Lower lobe of right lung (tissue), 2 donors: Measurements from ENCODE around the gene LAMTOR2. TPM values are rescaled to one million over a fixed set of nuclear protein-coding genes. Genes with fewer than 3 reads are reported as not detected.

Experiments used
- ATAC-seq, 2 donors: fragments of 200-7000 bp; cut with Tn5 transposase; one replicate each; pipeline ENCODE4 v1.9.1; 2020 to 2022; ENCODE audit warnings: mild to moderate bottlenecking in 2 of 2, moderate library complexity in 2 of 2
- DNase-seq: peaks from one replicate; pipeline ENCODE4 v3.0.0-alpha.2; 2020
- H3K27ac ChIP-seq: fragments of 200-600 bp; one replicate; pipeline ENCODE4 v1.8.0; 2022
- H3K27me3 ChIP-seq: fragments of 200-600 bp; one replicate; pipeline ENCODE4 v1.8.0; 2022; ENCODE audit warnings: low read depth
- H3K36me3 ChIP-seq: fragments of 200-600 bp; one replicate; pipeline ENCODE4 v1.8.0; 2022; ENCODE audit warnings: mild to moderate bottlenecking
- H3K4me1 ChIP-seq: fragments of 200-600 bp; one replicate; pipeline ENCODE4 v1.8.0; 2022
- H3K4me3 ChIP-seq: fragments of 200-600 bp; one replicate; pipeline ENCODE4 v1.8.0; 2022; ENCODE audit warnings: mild to moderate bottlenecking
- H3K9me3 ChIP-seq: fragments of 200-600 bp; one replicate; pipeline ENCODE4 v1.8.0; 2022
- intact Hi-C: fragments of 100-400 bp; cut with DNase I; formaldehyde crosslinking; loops from one replicate; pipeline ENCODE4 v1.11.0; 2022
- total RNA-seq: library from RNA; stranded (reverse); fragmentation: NEBNext Ultra II Directional; extraction: Animal tissue kit (Norgen Biotek cat#: 25700); gene quantifications from one replicate; pipeline ENCODE4 v1.2.1, GENCODE V29; 2021
- TF ChIP-seq, protein P1 (sequence below): fragments of 200-600 bp; IDR thresholded peaks from one replicate; pipeline ENCODE4 v1.8.0; 2022; ENCODE audit warnings: antibody characterized with exemption, mild to moderate bottlenecking
- donor health status: DM: no; HTN: yes; CAD: no; lungs with severe emphysema.

The LAMTOR2 gene
- total RNA-seq, 1 donor from 2014 or later, result 66.5 TPM

DNA sequence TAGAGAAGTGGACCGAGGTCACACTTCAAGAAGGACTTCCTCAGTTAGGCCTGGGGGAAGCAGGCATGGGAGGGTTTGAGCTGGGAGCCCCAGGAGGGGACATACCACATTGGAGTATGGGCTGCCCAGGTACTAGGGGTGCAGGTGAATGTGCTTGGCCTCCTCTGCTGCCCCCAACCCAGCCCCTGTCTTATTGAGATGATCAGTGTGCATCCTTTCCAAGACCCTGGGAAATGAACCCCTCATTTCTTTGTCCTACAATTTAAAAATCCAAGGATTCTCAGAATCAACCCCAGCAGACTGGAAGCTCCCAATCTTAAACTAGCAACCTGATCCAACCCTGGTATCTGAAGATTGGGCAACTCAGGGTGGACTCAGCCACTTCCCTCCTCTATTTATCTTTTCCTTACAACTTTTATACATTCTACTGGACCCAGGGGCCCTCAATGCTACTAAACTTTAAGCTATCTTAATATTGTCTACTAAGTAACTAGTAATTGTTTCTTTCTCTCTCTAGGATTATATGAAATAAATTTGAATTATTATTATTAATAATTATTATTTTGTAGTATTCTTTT lies 18.6 kb downstream of the LAMTOR2 start:
- intact Hi-C loops, result no loop called here

GRCh38 chr1:156073740-156074139 lies 19.2 kb downstream of the LAMTOR2 start:
- H3K27me3 ChIP-seq, result no peaks in the 10 kb centered on the region
- intact Hi-C loops, result no loop called here
- TF ChIP-seq, protein P1, sequence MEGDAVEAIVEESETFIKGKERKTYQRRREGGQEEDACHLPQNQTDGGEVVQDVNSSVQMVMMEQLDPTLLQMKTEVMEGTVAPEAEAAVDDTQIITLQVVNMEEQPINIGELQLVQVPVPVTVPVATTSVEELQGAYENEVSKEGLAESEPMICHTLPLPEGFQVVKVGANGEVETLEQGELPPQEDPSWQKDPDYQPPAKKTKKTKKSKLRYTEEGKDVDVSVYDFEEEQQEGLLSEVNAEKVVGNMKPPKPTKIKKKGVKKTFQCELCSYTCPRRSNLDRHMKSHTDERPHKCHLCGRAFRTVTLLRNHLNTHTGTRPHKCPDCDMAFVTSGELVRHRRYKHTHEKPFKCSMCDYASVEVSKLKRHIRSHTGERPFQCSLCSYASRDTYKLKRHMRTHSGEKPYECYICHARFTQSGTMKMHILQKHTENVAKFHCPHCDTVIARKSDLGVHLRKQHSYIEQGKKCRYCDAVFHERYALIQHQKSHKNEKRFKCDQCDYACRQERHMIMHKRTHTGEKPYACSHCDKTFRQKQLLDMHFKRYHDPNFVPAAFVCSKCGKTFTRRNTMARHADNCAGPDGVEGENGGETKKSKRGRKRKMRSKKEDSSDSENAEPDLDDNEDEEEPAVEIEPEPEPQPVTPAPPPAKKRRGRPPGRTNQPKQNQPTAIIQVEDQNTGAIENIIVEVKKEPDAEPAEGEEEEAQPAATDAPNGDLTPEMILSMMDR, result no peak
- no peaks in the 10 kb centered on the region for H3K9me3 ChIP-seq
- DNase-seq (no peak), ATAC-seq (no peak)
- H3K27ac ChIP-seq, result no peak overlapping the region
- no peak overlapping the region for H3K4me3 ChIP-seq
- H3K4me1 ChIP-seq, result peaks cover 19% of the 10 kb centered on the region
- H3K36me3 ChIP-seq, result peaks cover 8% of the 10 kb centered on the region

More for the DNA sequence above, 18.6 kb downstream of the LAMTOR2 start:
- H3K4me1 ChIP-seq, result peaks cover 19% of the 10 kb centered on the region
- H3K9me3 ChIP-seq, result no peaks in the 10 kb centered on the region
- H3K36me3 ChIP-seq, result peaks cover 8% of the 10 kb centered on the region
- no peak overlapping the region for H3K27ac ChIP-seq
- DNase-seq (no peak), ATAC-seq (no peak)
- H3K27me3 ChIP-seq, result no peaks in the 10 kb centered on the region
- H3K4me3 ChIP-seq, result no peak overlapping the region
- TF ChIP-seq, protein P1, result no peak

DNA sequence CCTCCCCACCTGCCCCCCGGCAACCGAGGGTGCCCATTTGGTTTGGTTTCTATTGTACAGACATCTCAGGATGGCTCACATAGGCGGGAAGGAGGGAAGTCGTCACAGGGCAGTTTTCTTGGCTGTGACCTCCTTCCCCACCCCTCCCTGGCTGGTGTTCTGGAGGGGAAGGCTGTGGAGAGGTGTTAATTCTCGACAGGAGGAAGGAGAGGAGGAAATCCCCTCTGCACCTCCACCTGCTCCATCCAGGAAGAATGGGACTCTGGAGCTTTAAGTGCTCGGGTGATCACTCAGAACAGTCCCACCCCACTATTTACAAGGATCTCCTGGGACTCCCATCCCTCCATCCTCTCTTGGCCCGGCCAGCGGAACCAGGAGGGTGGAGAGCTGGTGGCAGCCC lies 20.1 kb downstream of the LAMTOR2 start:
- no peak for ATAC-seq
- intact Hi-C loops, result no loop called here
- no peaks in the 10 kb centered on the region for H3K27me3 ChIP-seq
- TF ChIP-seq, protein P1, result no peak
- peaks cover 19% of the 10 kb centered on the region for H3K4me1 ChIP-seq
- H3K4me3 ChIP-seq, result no peak overlapping the region
- H3K36me3 ChIP-seq, result peaks cover 5% of the 10 kb centered on the region
- DNase-seq, result no peak
- H3K9me3 ChIP-seq, result no peaks in the 10 kb centered on the region
- H3K27ac ChIP-seq, result no peak overlapping the region

DNA sequence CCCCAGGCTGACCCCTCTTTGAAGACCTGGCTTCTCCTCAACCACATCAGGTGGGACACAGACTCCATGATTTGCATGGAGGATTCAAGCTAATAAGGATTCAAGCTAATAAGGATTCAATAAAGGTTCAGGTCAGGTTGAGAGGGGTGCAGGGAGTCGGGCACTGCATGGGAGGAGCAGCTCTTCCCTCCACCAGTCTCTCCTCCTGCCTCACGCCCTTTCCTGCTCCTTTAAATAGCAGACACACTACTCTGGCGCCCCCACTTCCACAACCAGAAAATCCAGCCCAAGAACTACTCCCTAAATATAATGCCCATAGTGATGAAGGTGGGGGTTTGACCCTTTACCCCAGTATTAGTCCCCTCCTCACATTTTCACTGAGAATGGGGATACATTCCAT lies 20.6 kb downstream of the LAMTOR2 start:
- Histone ChIP-seq H3K27me3 (no peaks in the 10 kb centered on the region), H3K27ac (no peak overlapping the region), H3K9me3 (no peaks in the 10 kb centered on the region), H3K4me1 (peaks cover 19% of the 10 kb centered on the region), H3K4me3 (no peak overlapping the region), H3K36me3 (no peaks in the 10 kb centered on the region)
- DNase-seq (no peak), ATAC-seq (no peak)
- intact Hi-C loops, result no loop called here
- TF ChIP-seq, protein P1, result no peak

DNA sequence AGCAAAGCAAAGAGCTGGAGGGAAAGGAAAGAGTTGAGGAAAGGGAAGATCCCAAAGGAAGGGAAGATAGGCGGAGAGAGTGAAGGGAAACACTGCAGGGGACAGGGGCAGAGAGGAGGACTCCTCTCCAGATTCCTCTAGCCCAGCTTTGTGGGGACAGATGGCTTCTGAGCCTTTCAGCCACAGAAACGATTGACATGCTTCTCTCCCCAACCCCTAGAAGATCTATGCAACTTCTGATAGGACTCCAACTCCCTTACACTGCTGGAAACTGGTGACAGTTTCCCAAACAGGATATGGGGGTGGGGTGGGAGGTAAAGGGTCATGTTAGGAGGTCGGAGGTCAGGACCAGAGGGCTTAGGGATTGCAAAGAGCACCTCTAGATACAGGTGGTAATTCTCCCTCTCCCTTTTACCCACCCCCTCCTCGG lies 21.2 kb downstream of the LAMTOR2 start:
- ATAC-seq, result no peak
- H3K4me1 ChIP-seq, result peaks cover 19% of the 10 kb centered on the region
- TF ChIP-seq, protein P1, result no peak
- no peaks in the 10 kb centered on the region for H3K36me3 ChIP-seq
- H3K27ac ChIP-seq, result peak overlapping the region; percentile 75
- DNase-seq, result no peak
- H3K27me3 ChIP-seq, result no peaks in the 10 kb centered on the region
- no peaks in the 10 kb centered on the region for H3K9me3 ChIP-seq
- intact Hi-C loops, result no loop called here
- peak overlapping the region; percentile 58 for H3K4me3 ChIP-seq
